Measurements from ENCODE around the gene WNT3A. TPM values are rescaled to one million over a fixed set of nuclear protein-coding genes. Genes with fewer than 3 reads are reported as not detected.

Gene WNT3A
- total and polyA plus RNA-seq, 9 of the 15 experiments (the other 6 are each of a cell fraction or from before 2014, with no cell fraction given): not detected

DNA sequence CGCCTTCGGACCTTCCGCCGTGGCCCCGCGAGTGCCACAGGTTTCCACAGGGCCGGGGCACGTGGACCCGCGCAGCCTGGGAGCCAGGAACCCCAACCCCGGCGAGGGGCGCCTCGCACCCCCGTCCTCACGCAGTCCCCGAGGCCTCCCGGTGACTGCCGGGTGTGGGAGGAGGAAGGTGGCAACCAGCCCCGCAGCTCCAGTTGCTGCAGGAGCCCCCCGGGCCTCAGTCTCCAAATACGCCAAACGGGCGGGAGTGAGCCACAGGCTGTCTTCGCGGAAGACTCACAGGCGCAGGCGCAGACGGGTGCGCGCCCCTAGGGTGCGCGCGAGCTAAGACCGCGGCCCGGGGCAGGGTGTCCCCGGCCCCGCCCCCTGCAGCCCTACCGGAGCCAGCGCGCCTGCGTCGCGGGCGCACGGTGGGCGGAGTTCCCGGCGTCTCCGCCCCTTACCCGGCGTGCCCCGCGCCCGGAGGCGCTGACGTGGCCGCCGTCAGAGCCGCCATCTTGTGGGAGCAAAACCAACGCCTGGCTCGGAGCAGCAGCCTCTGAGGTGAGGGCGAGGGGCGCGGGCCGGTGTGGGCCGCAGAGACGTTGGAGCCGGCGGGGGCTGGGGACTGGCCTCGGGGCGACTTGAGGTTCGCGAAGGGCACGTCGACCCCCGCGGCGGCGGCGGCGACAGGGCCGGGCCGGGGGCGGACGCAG is 75.6 kb downstream of the WNT3A start, which contains the start of gene ARF1 (continued):
- TF ChIP-seq, protein P1, sequence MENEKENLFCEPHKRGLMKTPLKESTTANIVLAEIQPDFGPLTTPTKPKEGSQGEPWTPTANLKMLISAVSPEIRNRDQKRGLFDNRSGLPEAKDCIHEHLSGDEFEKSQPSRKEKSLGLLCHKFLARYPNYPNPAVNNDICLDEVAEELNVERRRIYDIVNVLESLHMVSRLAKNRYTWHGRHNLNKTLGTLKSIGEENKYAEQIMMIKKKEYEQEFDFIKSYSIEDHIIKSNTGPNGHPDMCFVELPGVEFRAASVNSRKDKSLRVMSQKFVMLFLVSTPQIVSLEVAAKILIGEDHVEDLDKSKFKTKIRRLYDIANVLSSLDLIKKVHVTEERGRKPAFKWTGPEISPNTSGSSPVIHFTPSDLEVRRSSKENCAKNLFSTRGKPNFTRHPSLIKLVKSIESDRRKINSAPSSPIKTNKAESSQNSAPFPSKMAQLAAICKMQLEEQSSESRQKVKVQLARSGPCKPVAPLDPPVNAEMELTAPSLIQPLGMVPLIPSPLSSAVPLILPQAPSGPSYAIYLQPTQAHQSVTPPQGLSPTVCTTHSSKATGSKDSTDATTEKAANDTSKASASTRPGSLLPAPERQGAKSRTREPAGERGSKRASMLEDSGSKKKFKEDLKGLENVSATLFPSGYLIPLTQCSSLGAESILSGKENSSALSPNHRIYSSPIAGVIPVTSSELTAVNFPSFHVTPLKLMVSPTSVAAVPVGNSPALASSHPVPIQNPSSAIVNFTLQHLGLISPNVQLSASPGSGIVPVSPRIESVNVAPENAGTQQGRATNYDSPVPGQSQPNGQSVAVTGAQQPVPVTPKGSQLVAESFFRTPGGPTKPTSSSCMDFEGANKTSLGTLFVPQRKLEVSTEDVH (IDR thresholded peaks at IDR 0.05; ENCODE audit: low read depth, partially characterized antibody): no peak
- TF ChIP-seq JUN (IDR thresholded peaks at IDR 0.05; ENCODE audit: borderline replicate concordance, low read depth, low read length): no peak
- TF ChIP-seq JUN (CRISPR knock-in tag; IDR thresholded peaks at IDR 0.05; ENCODE audit: borderline replicate concordance): peak; percentile 78; the same call in 1 of the 2 replicates
- 0 out of 4 replicates have a peak, but pooled peaks of 1 of the 2 experiments have one; percentile 23 for TF ChIP-seq RAD21 (CRISPR knock-in tag; conservative IDR thresholded peaks at IDR 0.05 in 1 of 2, IDR thresholded peaks at IDR 0.05 in 1 of 2)
- TF ChIP-seq KDM2B (CRISPR knock-in tag; IDR thresholded peaks at IDR 0.05): 0 out of 2 replicates have a peak, but pooled peaks have one; percentile 53
- TF ChIP-seq ERF (CRISPR knock-in tag; IDR thresholded peaks at IDR 0.05): peak; percentile 95
- no peak for TF ChIP-seq ZNF384 (IDR thresholded peaks at IDR 0.05; ENCODE audit: low read depth, low read length)
- TF ChIP-seq TSHZ1 (CRISPR knock-in tag; IDR thresholded peaks at IDR 0.05): peak; percentile 67; the same call in 1 of the 2 replicates
- TF ChIP-seq HDAC1 (IDR thresholded peaks at IDR 0.05): peak in 1 of 2 experiments; percentile 49; a peak in 2 of 4 replicates
- TF ChIP-seq EP400 (IDR thresholded peaks at IDR 0.05): peak; percentile 97
- TF ChIP-seq, protein P2, sequence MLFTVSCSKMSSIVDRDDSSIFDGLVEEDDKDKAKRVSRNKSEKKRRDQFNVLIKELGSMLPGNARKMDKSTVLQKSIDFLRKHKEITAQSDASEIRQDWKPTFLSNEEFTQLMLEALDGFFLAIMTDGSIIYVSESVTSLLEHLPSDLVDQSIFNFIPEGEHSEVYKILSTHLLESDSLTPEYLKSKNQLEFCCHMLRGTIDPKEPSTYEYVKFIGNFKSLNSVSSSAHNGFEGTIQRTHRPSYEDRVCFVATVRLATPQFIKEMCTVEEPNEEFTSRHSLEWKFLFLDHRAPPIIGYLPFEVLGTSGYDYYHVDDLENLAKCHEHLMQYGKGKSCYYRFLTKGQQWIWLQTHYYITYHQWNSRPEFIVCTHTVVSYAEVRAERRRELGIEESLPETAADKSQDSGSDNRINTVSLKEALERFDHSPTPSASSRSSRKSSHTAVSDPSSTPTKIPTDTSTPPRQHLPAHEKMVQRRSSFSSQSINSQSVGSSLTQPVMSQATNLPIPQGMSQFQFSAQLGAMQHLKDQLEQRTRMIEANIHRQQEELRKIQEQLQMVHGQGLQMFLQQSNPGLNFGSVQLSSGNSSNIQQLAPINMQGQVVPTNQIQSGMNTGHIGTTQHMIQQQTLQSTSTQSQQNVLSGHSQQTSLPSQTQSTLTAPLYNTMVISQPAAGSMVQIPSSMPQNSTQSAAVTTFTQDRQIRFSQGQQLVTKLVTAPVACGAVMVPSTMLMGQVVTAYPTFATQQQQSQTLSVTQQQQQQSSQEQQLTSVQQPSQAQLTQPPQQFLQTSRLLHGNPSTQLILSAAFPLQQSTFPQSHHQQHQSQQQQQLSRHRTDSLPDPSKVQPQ (CRISPR knock-in tag; IDR thresholded peaks at IDR 0.05; ENCODE audit: borderline replicate concordance): no peak
- peak; percentile 95 for TF ChIP-seq E2F3 (CRISPR knock-in tag; IDR thresholded peaks at IDR 0.05)
- no peak for TF ChIP-seq ZNF717 (CRISPR knock-in tag; IDR thresholded peaks at IDR 0.05)
